Left cardiac atrium (tissue), 4 donors: Measurements from ENCODE around the gene GIPC3. TPM values are rescaled to one million over a fixed set of nuclear protein-coding genes. Genes with fewer than 3 reads are reported as not detected.

ENCODE experiments used
- ATAC-seq, 2 donors: fragments of 200-7000 bp; cut with Tn5 transposase; one replicate each; pipeline ENCODE4 v1.9.1; 2020; ENCODE audit warnings: mild to moderate bottlenecking in 2 of 2, moderate library complexity in 2 of 2
- DNase-seq: peaks from one replicate; pipeline ENCODE4 v3.0.0-alpha.2; 2020
- intact Hi-C, 2 donors: fragments of 100-400 bp; cut with DNase I; formaldehyde crosslinking; loops; one replicate each; pipeline versions ENCODE4 v1.14.1 to v1.15.1; 2022 to 2023
- total RNA-seq, 2 donors: library from RNA; stranded (reverse); fragmentation: NEBNext Ultra II Directional; extraction: Animal tissue kit (Norgen Biotek cat#: 25700); gene quantifications; one replicate each; pipeline ENCODE4 v1.2.1, GENCODE V29; 2021
- donor health status: DM: no; HTN: yes; CAD: no.
- donor health status: DM: no; HTN: yes; CAD: no; lungs with severe emphysema.
- donor health status: DM: yes; HTN: yes; CAD: no.
- donor health status: Dilated cardiomyopathy.

The GIPC3 gene
- total RNA-seq, 2 donors from 2014 or later = 1.5 to 1.6 TPM

DNA sequence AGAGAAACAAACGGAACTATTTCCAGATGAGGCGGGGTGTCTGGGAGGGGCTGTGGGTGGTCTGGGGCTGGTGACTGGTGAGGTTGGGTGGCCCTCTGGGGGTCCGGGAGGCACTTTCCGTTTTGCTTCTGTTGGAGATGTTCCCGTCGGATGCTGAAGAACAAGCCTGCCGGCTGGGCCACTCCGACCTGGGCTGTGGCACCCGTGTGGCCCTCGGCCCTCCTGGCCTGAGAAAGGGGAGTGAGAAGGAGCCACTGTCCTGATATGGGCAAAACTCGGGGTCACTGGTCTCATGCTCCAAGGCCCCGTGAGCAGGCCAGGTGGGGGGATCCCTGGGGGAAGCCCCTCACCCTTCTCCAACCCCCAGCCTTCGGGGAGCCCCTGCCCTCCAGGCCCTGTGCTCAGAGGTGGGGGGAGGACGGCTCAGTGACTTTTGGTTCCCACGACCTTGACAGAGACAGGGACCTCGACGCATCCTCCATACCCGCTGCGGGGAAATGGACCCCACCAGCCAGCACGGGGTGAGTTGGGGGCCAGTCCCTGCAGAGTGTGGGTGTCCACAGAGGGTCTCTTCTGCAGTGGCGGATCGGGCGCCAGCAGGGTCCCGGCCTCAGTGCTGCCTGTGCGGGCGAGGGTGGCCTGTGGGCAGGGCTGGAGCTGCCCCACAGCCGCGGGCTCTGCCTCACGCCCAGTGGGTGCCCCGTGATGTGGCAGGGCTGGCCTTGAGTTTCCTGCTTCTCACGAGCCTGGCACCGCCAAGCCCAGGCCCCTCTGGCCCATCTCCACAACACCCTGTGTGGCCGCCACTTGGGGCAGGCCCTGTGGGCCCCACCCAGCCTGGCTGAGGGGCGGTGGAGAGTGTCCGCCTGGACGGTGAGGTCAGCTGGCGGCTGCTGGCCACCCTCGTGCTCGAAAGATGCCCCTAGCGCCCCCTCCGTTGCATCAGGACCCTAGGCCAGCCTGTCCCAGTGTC lies 25.8 kb downstream of the GIPC3 start:
- ATAC-seq (no peak), DNase-seq (no peak)
- intact Hi-C loops = no loop called here

DNA sequence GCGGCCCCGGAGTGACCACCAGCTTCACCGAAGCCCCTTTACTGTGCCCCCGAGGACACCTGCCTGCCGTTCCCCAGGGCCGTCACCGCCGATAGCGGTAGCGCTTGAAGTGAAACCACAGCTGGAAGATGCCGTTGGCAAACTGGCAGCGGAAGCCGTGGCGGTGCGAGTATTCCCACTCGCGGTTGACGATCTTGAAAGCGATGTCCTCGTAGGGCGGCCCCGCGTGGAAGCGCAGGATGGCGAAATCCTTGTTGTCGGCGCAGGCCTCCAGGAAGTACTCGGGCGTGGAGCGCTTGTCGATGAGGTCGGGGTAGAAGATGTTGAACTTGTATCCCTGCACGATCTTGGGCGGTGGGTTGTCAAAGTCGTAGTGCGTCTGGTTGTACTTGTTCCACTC lies 26.6 kb downstream of the GIPC3 start:
- DNase-seq = no peak
- ATAC-seq = no peak
- intact Hi-C loops = no loop called here

DNA sequence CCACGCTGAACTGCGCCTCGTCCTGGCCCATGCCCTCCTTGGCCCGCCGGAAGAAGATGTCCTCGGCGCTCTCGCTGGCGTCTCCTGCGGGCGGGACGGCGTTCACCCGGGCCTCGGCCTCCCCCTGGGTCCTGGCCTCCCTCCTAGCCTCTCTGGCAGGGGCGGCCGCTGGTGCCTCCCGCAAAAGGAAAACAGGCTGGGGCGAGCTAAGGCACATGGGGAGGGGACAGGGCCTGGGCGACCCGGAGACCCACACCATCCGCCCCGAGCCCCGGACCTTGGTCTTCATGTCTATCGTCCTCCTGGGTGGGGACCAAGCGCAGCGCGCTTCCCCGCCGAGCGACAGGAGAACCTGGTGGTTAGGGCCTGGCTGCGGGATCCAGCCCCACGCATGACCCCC lies 27.1 kb downstream of the GIPC3 start:
- DNase-seq = no peak
- ATAC-seq = no peak
- intact Hi-C loops = no loop called here

DNA sequence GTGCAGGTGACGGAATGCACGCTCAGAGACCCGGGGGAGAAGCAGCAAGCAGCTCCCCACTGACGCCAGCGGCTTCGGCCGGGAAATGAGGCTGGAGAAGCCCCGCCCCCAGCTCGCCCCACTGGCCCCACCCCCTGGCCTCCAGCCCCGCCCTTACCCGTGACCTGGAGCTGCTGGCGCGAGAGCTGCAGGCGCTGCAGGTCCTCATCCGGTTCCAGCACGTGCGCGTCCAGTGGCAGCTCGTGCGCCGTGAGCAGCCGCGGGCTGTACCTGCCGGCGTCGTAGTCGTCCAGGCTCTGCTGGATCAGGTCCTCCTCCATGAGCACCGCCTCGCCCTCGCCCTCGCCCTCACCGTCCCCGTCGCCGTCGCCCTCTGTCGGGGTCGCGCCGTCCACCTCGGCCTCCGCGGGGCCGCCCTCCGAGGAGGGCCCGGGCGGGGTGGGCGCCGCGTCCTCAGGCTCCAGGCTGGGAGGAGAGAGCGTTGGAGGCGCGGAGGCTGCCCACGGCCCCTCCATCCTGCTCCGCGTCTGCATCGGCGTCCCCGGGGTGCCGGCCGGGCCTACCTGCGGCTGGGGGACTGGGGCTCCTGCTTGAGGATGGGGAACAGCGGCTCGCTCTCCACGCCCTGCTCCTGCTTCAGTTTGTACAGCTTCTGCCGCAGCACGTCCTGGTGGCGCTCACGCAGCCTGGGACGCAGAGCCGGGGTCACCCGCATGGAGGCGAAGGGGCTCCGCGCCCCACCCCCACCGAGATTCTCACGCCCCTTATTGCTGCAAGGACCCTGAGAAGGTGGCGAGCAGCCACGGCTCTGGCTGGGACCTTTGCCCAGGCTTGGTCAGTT lies 27.8 kb downstream of the GIPC3 start:
- no peak for DNase-seq
- intact Hi-C loops = no loop called here
- ATAC-seq = no peak

DNA sequence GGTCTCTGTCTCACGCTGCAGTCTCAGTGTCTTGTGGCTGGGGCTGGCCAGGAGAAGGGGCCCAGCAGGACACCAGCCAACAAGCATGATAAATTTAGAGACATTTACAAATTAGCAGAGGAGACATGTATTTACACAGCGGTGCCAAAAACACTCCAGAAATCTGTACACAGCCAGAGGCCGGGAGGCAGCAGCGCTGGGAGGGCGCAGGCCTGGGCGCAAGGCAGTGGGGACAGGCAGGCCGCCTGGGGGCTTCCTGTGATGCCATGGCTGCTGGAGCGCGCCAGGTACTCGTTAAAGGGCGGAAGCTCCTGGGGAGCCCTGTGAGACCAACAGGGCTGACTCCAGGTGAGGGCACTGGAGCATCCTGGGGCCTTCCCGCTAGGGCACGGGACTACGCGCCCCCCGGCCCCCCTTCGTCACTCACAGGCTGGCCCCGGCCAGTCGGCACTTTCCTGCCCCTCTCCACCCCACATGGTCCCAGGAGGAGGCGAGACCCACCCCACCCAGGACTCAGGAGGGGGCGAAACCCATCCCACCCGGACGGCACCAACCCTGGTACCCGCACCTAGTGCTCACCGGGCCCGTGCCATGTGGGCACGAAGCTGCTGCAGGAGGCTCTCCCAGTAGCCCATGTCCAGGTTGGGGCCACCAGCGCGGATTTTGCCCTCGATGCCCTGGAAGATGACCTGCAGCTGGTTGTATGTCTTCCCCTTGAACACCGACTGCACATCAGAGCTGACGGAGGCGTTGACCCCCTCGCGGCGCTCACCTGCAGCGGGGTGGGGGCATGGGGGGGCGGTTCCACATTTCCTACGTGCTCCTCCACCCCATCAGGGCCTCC lies 28.8 kb downstream of the GIPC3 start:
- intact Hi-C loops = no loop called here
- ATAC-seq (no peak), DNase-seq (no peak)

DNA sequence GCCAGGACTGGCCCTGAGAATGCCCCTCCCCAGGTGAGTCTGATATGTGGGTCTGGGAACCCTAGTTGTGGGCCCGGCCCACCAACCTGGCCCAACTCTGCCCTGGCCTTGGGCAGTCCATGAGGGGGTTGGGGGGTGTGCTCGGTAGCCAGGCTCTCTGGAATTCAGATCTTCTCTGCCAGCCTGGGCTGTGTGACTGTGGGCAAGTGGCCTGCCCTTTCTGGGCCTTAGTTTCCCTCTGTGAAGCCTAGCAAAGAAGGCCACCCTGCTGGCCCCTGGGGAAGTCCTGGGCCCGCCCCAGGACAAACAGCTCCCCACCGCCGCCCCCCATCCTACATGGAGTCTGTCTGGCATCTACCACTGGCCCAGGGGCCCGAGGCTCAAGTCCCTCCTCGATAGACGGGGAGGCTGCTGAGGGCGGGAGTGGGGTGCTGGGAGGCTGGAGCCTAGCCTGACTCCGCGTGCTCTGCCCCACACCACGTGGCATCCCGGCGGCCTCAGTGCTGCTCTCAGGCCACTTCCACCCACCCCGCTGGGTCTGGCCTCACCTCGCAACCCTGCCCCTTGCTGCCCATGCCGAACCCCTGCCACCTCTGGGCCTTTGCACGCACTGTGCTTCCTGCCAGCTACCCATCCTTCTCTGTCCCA lies 29.7 kb downstream of the GIPC3 start:
- no peak for DNase-seq
- intact Hi-C loops = loop anchor here in 1 of 2 donors (5.0 kb wide), 2 partner anchors 38 to 58 kb away; partner anchors contain the start of gene MFSD12
- ATAC-seq = no peak

DNA sequence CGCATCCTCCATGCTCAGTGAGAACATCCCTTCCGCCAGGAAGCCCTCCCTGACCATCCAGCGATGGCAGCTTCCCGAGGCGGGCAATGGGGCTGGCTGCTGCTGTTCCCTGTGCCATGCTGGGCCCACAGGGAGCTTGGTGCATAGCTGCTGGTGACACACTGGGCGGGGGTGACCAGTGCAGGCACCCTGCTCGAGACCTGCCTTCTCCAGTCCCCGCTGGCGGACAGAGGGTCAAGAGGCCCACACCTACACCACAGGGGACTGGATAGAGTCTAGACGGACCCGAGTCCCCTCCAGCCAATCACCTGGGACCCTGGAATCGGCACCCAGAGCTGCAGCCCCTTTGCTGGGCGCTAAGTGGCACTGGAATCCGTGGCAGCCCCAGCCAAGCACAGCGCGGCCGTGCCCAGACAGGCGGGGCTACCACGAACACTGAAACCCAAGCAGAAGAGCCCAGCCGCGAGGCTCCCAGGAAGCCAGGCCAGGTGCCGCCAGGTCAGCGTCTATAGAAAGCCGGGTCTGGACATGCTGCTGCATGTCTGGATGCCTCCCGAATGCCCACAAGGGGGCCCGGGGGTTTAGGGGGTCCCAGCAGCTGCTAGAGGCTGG lies 30.4 kb downstream of the GIPC3 start:
- intact Hi-C loops = loop anchor here in 1 of 2 donors (5.0 kb wide), 2 partner anchors 38 to 58 kb away; partner anchors contain the start of gene MFSD12
- ATAC-seq = no peak
- no peak for DNase-seq

DNA sequence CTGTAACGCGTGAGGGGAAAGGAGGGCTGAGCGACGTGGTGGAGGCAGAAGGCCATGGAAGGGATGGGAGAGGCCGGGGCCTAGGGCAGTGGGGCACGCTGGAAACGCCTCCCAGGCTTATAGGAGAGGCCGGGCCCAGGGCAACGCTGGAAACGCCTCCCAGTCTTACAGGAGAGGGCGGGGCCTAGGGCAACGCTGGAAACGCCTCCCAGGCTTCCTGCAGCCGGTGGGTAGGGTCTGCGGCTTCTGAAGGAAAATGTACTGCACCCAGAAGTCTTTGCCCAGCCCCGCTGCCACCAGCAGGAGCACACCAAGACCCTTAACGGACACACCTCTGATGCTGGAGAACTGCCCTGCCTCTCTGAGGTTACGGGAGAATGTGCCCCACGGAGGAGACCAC lies 32.2 kb downstream of the GIPC3 start:
- intact Hi-C loops = loop anchor here in 1 of 2 donors (5.0 kb wide), 2 partner anchors 40 to 60 kb away; partner anchors contain the start of gene MFSD12
- ATAC-seq = peak in 1 of 2 donors; percentile 5
- no peak for DNase-seq

DNA sequence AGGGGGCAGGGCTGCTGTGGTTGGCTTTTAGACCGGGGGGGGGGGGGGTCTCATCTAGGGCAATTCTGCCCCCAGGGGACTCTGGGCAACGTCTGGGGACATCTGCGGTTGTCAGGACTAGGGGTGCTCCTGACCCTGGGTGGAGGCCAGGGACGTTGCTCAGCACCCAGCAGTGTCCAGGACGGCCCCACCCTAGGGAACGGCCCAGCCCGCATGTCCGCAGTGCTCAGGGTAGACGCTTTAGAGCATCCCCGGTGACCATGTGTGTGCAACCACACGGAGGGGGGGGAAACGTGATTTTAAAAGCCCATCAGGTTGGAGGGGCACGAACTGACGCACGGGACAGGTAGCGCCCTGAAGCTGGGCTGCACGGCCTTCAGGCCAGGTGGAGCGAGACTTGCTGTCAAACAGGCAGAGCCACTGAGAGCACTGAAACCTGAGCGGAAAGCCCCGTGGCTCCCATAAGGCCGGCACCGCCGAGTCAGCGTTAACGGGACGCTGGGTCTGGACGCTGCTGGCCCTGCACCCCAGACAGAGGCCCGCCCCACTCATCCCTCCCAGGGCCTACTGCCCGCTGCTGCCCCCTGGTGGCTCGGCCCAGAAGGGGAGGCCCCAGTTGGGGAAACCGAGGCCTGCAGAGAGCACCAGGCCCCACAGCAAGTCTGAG lies 33.0 kb downstream of the GIPC3 start:
- peak; percentile 81 for DNase-seq
- intact Hi-C loops = loop anchor here in 1 of 2 donors (2.0 to 5.0 kb wide), 4 partner anchors 31 to 73 kb away; partner anchors contain the start of gene MFSD12
- peak; percentile 79 to 84 for ATAC-seq

DNA sequence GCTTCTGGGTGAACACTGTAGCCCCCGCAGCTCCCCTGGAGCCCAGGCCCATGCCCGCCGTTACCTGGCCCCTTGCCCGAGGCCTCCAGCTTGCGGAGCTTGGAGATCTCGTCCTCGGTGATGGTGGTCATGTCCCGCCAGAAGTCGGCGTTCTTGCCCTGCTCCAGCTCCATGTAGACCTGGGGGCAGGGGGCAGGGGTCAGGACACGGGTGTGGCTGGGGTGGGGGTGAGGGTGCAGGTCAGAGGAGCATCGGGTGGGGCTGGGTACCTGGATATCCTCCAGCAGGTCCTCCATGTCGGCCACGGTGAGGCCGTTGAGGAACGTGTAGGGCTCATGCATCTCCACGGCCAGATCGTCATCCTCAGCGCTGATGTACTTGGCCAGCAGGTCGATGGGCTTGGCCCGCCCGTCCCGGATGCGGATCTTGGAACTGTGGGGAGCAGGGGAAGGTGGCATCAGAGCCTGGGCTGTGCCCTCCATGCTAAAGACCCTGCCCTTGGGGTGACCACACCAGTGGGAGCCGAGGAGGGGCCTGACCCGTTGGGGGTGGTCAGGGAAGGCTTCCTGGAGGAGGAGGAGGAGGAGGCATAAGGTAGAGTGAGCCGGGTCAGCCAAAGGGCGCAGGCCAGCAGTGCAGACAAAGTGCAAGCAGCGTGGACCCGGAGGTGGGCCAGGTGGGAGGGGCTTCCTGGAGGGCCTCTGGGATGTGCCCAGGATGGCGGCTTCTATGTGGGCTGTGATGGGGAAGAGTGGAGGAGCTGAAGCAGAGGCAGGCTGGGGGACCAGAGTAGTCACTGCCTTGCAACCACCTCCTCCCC lies 33.7 kb downstream of the GIPC3 start:
- intact Hi-C loops = loop anchor here in 1 of 2 donors (2.0 to 5.0 kb wide), 4 partner anchors 32 to 74 kb away; partner anchors contain the start of gene MFSD12
- DNase-seq (no peak), ATAC-seq (peak in 1 of 2 donors; percentile 2)

DNA sequence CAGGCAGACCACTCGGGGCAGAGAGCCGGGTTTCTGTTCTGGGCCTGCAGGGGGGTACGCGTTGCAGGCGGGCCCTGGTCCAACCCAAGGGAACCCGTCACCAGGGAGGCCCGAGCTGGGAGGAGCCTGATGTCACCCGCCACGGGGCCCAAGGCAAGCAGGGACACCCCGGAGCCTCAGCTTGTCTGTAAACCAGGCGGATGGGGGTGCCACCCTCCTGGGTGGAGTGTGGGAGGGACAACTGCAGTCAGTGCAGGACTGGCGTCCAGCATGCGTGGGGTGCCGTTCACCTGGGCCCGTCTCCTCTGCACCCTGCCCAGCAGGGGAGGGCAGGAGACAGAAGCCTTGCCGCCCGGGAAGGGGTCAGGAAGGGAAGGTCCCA lies 34.3 kb downstream of the GIPC3 start:
- no peak for DNase-seq
- intact Hi-C loops = loop anchor here in 1 of 2 donors (2.0 to 5.0 kb wide), 4 partner anchors 33 to 75 kb away; partner anchors contain the start of gene MFSD12
- no peak for ATAC-seq

DNA sequence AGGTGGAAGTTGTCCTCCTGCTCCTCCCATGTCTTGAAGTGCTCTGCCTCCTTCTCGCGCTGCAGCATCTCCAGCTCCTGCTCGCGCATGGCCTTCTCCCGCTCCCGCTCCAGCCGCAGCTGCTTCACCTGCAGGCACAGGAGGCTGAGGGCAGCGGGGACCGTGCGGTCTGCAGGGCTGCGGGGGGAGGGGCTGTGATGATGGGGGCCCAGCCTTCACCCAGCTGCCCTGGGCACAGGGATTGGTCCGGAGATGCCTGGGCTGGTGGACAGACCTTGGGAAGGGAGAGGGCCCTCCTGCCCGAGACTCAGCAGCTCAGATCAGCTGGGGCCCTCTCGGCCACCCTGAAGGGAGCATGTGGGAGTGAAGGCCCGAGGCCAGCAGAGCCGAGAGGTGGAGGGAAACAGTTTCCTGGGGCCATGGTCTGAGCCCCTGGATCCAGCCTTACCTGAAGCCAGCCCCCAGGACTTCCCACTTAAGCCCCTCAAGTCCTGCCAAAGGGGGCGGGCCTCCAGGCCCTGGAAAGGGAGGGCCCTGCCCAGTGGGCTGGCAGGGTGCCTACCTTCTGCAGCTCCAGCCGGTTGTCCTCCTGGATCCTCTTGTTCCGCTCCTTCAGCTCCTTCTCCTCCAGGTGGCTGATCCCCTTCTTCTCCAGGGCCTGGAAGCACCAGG lies 35.0 kb downstream of the GIPC3 start:
- intact Hi-C loops = no loop called here
- ATAC-seq (no peak), DNase-seq (no peak)

DNA sequence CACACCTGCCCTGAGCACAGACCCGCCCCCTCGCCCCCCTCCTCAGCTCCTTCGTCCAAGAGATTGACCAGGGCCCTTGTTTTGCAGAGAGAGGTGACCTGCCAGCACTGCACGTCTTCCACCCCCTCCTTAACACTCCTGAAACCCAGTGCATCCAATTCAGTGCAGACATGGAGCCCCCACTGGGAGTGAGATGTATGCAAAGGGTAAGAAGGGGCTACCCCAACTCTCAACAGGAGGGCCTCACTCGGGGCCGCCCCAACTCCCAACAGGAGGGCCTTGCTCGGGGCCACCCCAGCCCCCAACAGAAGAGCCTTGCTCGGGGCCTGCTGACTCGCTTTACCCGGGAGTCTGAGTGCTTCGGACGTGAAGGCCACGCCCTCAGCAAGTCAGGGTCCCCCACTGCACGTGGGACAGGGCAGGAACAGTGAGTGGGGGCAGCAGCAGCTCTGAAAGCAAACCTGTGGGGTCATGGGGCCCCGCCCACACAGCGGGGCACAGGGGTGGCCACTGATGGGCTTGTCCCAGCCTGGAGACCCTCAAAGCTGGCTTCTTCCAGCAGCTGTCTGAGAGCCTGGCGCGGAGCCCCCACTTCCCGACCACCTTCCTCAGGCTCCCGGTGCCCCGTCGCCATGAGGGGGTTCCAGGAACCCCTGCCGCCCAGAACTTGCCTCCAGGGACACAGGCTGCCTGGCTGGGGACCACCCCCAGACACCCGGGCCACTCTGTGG lies 35.7 kb downstream of the GIPC3 start:
- intact Hi-C loops = no loop called here
- ATAC-seq (no peak), DNase-seq (no peak)

DNA sequence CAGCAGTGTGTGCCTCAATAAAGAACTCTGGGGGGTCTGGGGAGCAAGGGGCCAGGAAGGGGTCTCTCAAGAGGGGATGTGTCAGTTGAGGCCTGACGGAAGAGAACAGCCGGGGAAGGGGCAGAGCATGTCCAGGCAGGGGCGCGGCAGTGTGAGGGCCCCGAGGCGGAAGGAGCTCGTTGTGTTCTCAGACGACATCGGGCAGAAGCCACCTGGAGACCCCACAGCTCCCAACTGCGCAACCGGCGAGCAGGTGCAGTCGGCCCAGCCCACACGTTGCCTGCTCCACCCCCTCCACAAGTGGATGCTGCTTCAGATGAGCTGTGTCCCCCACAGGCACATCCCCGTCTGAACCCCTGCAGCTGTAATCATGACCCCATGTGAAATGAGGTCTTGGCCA lies 36.4 kb downstream of the GIPC3 start:
- intact Hi-C loops = no loop called here
- ATAC-seq = no peak
- DNase-seq = no peak

DNA sequence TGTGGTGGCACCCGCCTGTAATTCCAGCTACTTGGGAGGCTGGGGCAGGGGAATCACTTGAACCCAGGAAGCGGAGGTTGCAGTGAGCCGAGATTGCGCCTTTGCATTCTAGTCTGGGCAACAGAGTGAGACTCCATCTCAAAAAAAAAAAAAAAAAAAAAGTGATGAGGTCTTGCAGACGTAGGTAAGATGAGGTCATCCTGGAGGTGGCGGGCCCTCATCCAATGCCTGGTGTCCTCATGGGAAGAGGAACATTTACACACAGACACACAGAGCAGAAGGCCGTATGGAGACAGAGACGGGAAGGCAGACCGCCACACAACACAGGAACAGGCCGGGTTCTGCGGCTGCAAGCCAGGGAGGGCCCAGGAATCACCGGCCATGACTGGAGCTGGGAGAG lies 36.9 kb downstream of the GIPC3 start:
- ATAC-seq (no peak), DNase-seq (no peak)
- intact Hi-C loops = no loop called here
